H1 (cell line): ENCODE measurements around the gene SLC6A18. TPM values are rescaled to one million over a fixed set of nuclear protein-coding genes. Genes with fewer than 3 reads are reported as not detected.

Source experiments
- CTCF ChIA-PET: fragments of 300-600 bp; sonication (Branson Sonifier 250); formaldehyde crosslinking; loops from one replicate; lab custom pipeline; 2021; ENCODE audit not compliant: partially characterized antibody; lab: Charles Lee
- POLR2A ChIA-PET: fragments of 300-600 bp; sonication (Branson Sonifier 250); formaldehyde crosslinking; loops from one replicate; lab custom pipeline; 2021; ENCODE audit warnings: inconsistent platforms; ENCODE audit not compliant: partially characterized antibody; lab: Charles Lee
- DNase-seq, 2 experiments: peaks; one replicate each; pipeline versions ENCODE4 v3.0.0 to v3.0.0-alpha.2; 2010 to 2022; ENCODE audit warnings: low spot score in 2 of 2, low read depth in 1 of 2, mixed read lengths in 1 of 2
- FAIRE-seq: peaks from 2 replicates; lab custom pipeline; 2011; peaks lifted over from hg19 to GRCh38; lab: Jason Lieb, UNC
- H2AFZ ChIP-seq: 2 replicates; pipeline ENCODE4 v1.8.1; 2012; ENCODE audit warnings: low read length, inconsistent platforms
- H2AK5ac ChIP-seq: 2 replicates; pipeline ENCODE4 v1.6.1; 2013; ENCODE audit warnings: low read depth, low read length
- H2BK120ac ChIP-seq: replicated peaks from 2 replicates; pipeline ENCODE3; 2013; ENCODE audit warnings: low read depth, low read length, inconsistent platforms
- H2BK12ac ChIP-seq: 2 replicates; pipeline ENCODE4 v1.6.1; 2013; ENCODE audit warnings: low read depth, low read length
- H2BK15ac ChIP-seq: 2 replicates; pipeline ENCODE4 v1.6.1; 2013; ENCODE audit warnings: low read length
- H2BK20ac ChIP-seq: 2 replicates; pipeline ENCODE4 v1.6.1; 2013; ENCODE audit warnings: low read length
- H2BK5ac ChIP-seq: 2 replicates; pipeline ENCODE4 v1.6.1; 2013; ENCODE audit warnings: low read depth, low read length
- H3K14ac ChIP-seq: 2 replicates; pipeline ENCODE4 v1.6.1; 2013; ENCODE audit warnings: inconsistent platforms; ENCODE audit not compliant: insufficient read length
- H3K18ac ChIP-seq: 2 replicates; pipeline ENCODE4 v1.6.1; 2013; ENCODE audit warnings: low read length; ENCODE audit errors: extremely low read depth
- H3K23ac ChIP-seq: 2 replicates; pipeline ENCODE4 v1.6.1; 2013; ENCODE audit warnings: inconsistent platforms; ENCODE audit not compliant: insufficient read length
- H3K23me2 ChIP-seq: 2 replicates; pipeline ENCODE4 v1.6.1; 2013; ENCODE audit warnings: low read depth, low read length
- H3K27ac ChIP-seq: 2 replicates; pipeline ENCODE4 v1.6.1; 2011; ENCODE audit warnings: low read depth, low read length, inconsistent platforms
- H3K27me3 ChIP-seq, 4 experiments: replicated peaks in 1 of 4; 1 replicate in 1 of 4; 2 replicates in 3 of 4; pipeline versions ENCODE4 v1.6.1 to v1.8.1; 2011 to 2013; ENCODE audit warnings: low read length in 3 of 4, mild to moderate bottlenecking in 3 of 4, inconsistent platforms in 2 of 4, mixed read lengths in 2 of 4, moderate library complexity in 1 of 4; ENCODE audit not compliant: control insufficient read depth in 3 of 4, insufficient read depth in 3 of 4; ENCODE audit errors: extremely low read depth in 1 of 4
- H3K36me3 ChIP-seq, 4 experiments: 2 replicates each; pipeline versions ENCODE4 v1.6.1 to v1.8.1; 2011 to 2013; ENCODE audit warnings: mild to moderate bottlenecking in 4 of 4, low read length in 3 of 4, moderate library complexity in 2 of 4, control low read depth in 1 of 4, inconsistent platforms in 1 of 4; ENCODE audit not compliant: insufficient read depth in 4 of 4, control insufficient read depth in 2 of 4
- H3K4ac ChIP-seq: replicated peaks from 2 replicates; pipeline ENCODE3; 2013; ENCODE audit warnings: low read length, low read depth, mixed read lengths, inconsistent platforms; ENCODE audit not compliant: insufficient read length
- H3K4me1 ChIP-seq, 4 experiments: replicated peaks in 1 of 4; 1 replicate in 1 of 4; 2 replicates in 3 of 4; pipeline versions ENCODE4 v1.6.1 to v1.8.1; 2011 to 2013; ENCODE audit warnings: low read length in 3 of 4, inconsistent platforms in 2 of 4, mixed read lengths in 1 of 4; ENCODE audit not compliant: insufficient read depth in 4 of 4, control insufficient read depth in 3 of 4
- H3K4me2 ChIP-seq, 2 experiments: 2 replicates each; pipeline versions ENCODE4 v1.6.1 to v1.8.1; 2011 to 2013; ENCODE audit warnings: low read depth in 2 of 2, low read length in 2 of 2, control low read depth in 1 of 2, inconsistent platforms in 1 of 2, mild to moderate bottlenecking in 1 of 2; ENCODE audit not compliant: insufficient read depth in 1 of 2
- H3K4me3 ChIP-seq, 4 experiments: fragments of 200-600, 300-600 bp in 1 of 4; sonication (generic), shearing (Covaris generic), sonication (Bioruptor Twin) in 1 of 4; 2 replicates each; pipeline versions ENCODE4 v1.5.1 to v1.8.1; 2011 to 2016; ENCODE audit warnings: low read length in 4 of 4, low read depth in 3 of 4, control low read depth in 2 of 4, inconsistent platforms in 2 of 4, mild to moderate bottlenecking in 2 of 4, mixed read lengths in 1 of 4, moderate library complexity in 1 of 4; ENCODE audit not compliant: insufficient read depth in 2 of 4; ENCODE audit errors: extremely low read depth in 1 of 4
- H3K56ac ChIP-seq: replicated peaks from 2 replicates; pipeline ENCODE3; 2013; ENCODE audit warnings: low read depth, mild to moderate bottlenecking, mixed read lengths, low read length, inconsistent platforms; ENCODE audit not compliant: insufficient read length
- H3K79me1 ChIP-seq: 2 replicates; pipeline ENCODE4 v1.6.1; 2013; ENCODE audit warnings: low read depth, low read length, control low read depth
- H3K79me2 ChIP-seq, 2 experiments: 2 replicates each; pipeline versions ENCODE4 v1.6.1 to v1.8.1; 2012 to 2013; ENCODE audit warnings: low read length in 2 of 2, mild to moderate bottlenecking in 2 of 2, inconsistent platforms in 1 of 2; ENCODE audit not compliant: insufficient read depth in 2 of 2, control insufficient read depth in 1 of 2
- H3K9ac ChIP-seq, 4 experiments: replicated peaks in 1 of 4; 1 replicate in 1 of 4; 2 replicates in 3 of 4; pipeline versions ENCODE4 v1.6.1 to v1.8.1; 2011 to 2013; ENCODE audit warnings: low read depth in 3 of 4, low read length in 3 of 4, control low read depth in 2 of 4, mild to moderate bottlenecking in 2 of 4, moderate library complexity in 2 of 4, inconsistent platforms in 1 of 4; ENCODE audit errors: extremely low read depth in 1 of 4
- H3K9me3 ChIP-seq, 2 experiments: 2 replicates each; pipeline versions ENCODE4 v1.6.1 to v1.8.1; 2012 to 2013; ENCODE audit warnings: mild to moderate bottlenecking in 2 of 2, moderate library complexity in 2 of 2, control low read depth in 1 of 2, inconsistent platforms in 1 of 2, low read depth in 1 of 2, low read length in 1 of 2, mixed read lengths in 1 of 2; ENCODE audit not compliant: insufficient read depth in 2 of 2
- H4K20me1 ChIP-seq, 2 experiments: replicated peaks in 1 of 2; 2 replicates each; pipeline versions ENCODE3 to v1.8.1; 2011 to 2013; ENCODE audit warnings: inconsistent platforms in 2 of 2, low read length in 2 of 2, mild to moderate bottlenecking in 1 of 2; ENCODE audit not compliant: insufficient read depth in 2 of 2, control insufficient read depth in 1 of 2
- H4K5ac ChIP-seq: 2 replicates; pipeline ENCODE4 v1.6.1; 2013; ENCODE audit warnings: low read length, low read depth, mixed read lengths, inconsistent platforms; ENCODE audit not compliant: insufficient read length
- H4K8ac ChIP-seq: 2 replicates; pipeline ENCODE4 v1.8.0; 2013; ENCODE audit warnings: mild to moderate bottlenecking, moderate library complexity, low read length, inconsistent platforms; ENCODE audit not compliant: insufficient read depth; ENCODE audit errors: extremely low read depth
- H4K91ac ChIP-seq: replicated peaks from 2 replicates; pipeline ENCODE3; 2013; ENCODE audit warnings: low read length, mixed read lengths, inconsistent platforms; ENCODE audit not compliant: insufficient read length
- BACH1 ChIP-seq: IDR thresholded peaks from 2 replicates; pipeline ENCODE4 v1.6.1; 2012; ENCODE audit warnings: low read length, improper control_type of control experiment
- CTBP2 ChIP-seq: IDR thresholded peaks from 2 replicates; pipeline ENCODE4 v1.7.0; 2011; ENCODE audit warnings: borderline replicate concordance, mild to moderate bottlenecking, moderate library complexity, mixed read lengths, low read length; ENCODE audit not compliant: insufficient read depth, insufficient read length
- PHF8 ChIP-seq: fragments of 200-600 bp; sonication (generic); conservative IDR thresholded peaks from 2 replicates; pipeline ENCODE4 v1.7.1; 2012; ENCODE audit warnings: low read depth, mild to moderate bottlenecking, inconsistent platforms, low read length, moderate library complexity
- SP4 ChIP-seq: IDR thresholded peaks from 2 replicates; pipeline ENCODE4 v1.6.1; 2012; ENCODE audit warnings: low read length, inconsistent platforms
- USF2 ChIP-seq: IDR thresholded peaks from 2 replicates; pipeline ENCODE4 v1.6.1; 2011; ENCODE audit warnings: low read length, improper control_type of control experiment
- ZNF274 ChIP-seq: IDR thresholded peaks from 2 replicates; pipeline ENCODE4 v1.7.0; 2012; ENCODE audit warnings: low read length, borderline replicate concordance; ENCODE audit errors: extremely low read depth
- WGBS, 2 experiments: shearing (Covaris generic) in 1 of 2; methylation state at CpG; one replicate each; pipeline versions ENCODE4 v1.1.6 to v1.1.7; 2013 to 2015; ENCODE audit warnings: low lambda C conversion rate in 2 of 2, mixed read lengths in 2 of 2, inconsistent platforms in 1 of 2, low coverage in 1 of 2, missing lambda C conversion rate in 1 of 2; ENCODE audit not compliant: insufficient replicate concordance in 2 of 2, insufficient coverage in 1 of 2, insufficient read length in 1 of 2; ENCODE audit errors: extremely low coverage in 1 of 2, missing lambda C conversion rate in 1 of 2; 5-methylcytosine and 5-hydroxymethylcytosine counted together
- polyA plus RNA-seq, 7 experiments: library from polyadenylated mRNA; depleted of rRNA in 3 of 7; stranded (reverse) in 5 of 7; unstranded in 2 of 7; fragments of >200 nt in 5 of 7; fragments of 200-250 nt in 2 of 7; gene quantifications; 1 replicate in 5 of 7; 2 replicates in 1 of 7; 4 replicates in 1 of 7; pipeline versions ENCODE4 v1.2.1 to v1.2.3, GENCODE V29; 2011 to 2013; ENCODE audit warnings: missing spikeins in 2 of 7, mixed read lengths in 2 of 7
- total RNA-seq: library from RNA; stranded (reverse); fragmentation: NEBNext Ultra II Directional; extraction: Animal tissue kit (Norgen Biotek cat#: 25700); gene quantifications from 2 replicates; pipeline ENCODE4 v1.2.1, GENCODE V29; 2021
- TF ChIP-seq, protein P1 (sequence below): IDR thresholded peaks from 2 replicates; pipeline ENCODE4 v1.6.1; 2012; ENCODE audit warnings: inconsistent platforms
- TF ChIP-seq, protein P2 (sequence below), 3 experiments: IDR thresholded peaks; 1 replicate in 2 of 3; 2 replicates in 1 of 3; pipeline versions ENCODE4 v1.5.1 to v1.6.1; 2011; ENCODE audit warnings: low read length in 3 of 3, mild to moderate bottlenecking in 3 of 3, inconsistent platforms in 2 of 3, low read depth in 1 of 3, moderate library complexity in 1 of 3; ENCODE audit not compliant: insufficient read depth in 1 of 3; ENCODE audit errors: control extremely low read depth in 1 of 3

Gene SLC6A18
- total and polyA plus RNA-seq, 2 of the 8 experiments (the other 6 are each of a cell fraction or from before 2014, with no cell fraction given): not detected

- DNase-seq: no peak
- no peak overlapping the region for H3K27ac ChIP-seq
- H3K4ac ChIP-seq: no peak overlapping the region
- no peak overlapping the region for H2AFZ ChIP-seq
- H3K4me1 ChIP-seq: peaks cover 0 to 3% (median 0%) of the 10 kb centered on the region in 4 experiments; a peak in 1 of 7 replicates
- H3K14ac ChIP-seq: no peak overlapping the region
- no peak overlapping the region for H3K9ac ChIP-seq
- CTCF ChIA-PET: interaction anchor here (0.6 to 3.7 kb wide), 15 partner anchors 13 to 697 kb away, joined by 3 to 15 read pairs (median 3); no protein-coding TSS in a partner anchor
- no peak overlapping the region for H4K5ac ChIP-seq
- no peak overlapping the region for H2BK15ac ChIP-seq
- H2BK120ac ChIP-seq: no peak overlapping the region
- POLR2A ChIA-PET: interaction anchor here (1.3 kb wide), 1 partner anchor 112 kb away, joined by 3 read pairs; no protein-coding TSS in a partner anchor
- H3K4me2 ChIP-seq: no peak overlapping the region
- H2BK20ac ChIP-seq: no peak overlapping the region
- FAIRE-seq: no peak
- H2BK12ac ChIP-seq: no peak overlapping the region
- H3K56ac ChIP-seq: no peak overlapping the region
- WGBS, 2 experiments: 81% methylated on average over 25 of the region's 25 CpGs; no CpG with 5 or more reads in 1 of the 2 experiments
- H3K27me3 ChIP-seq: no peaks in the 10 kb centered on the region; a peak in 1 of 7 replicates
- no peaks in the 10 kb centered on the region for H3K9me3 ChIP-seq
- H4K91ac ChIP-seq: no peak overlapping the region
- H3K79me2 ChIP-seq: no peaks in the 10 kb centered on the region
- H3K18ac ChIP-seq: no peak overlapping the region
- no peaks in the 10 kb centered on the region for H3K36me3 ChIP-seq
- H2AK5ac ChIP-seq: no peak overlapping the region
- H3K23ac ChIP-seq: no peak overlapping the region
- no peaks in the 10 kb centered on the region for H4K20me1 ChIP-seq
- no peak overlapping the region for H2BK5ac ChIP-seq
- H4K8ac ChIP-seq: no peak overlapping the region
- H3K4me3 ChIP-seq: no peak overlapping the region
- H3K79me1 ChIP-seq: no peaks in the 10 kb centered on the region
- H3K23me2 ChIP-seq: no peaks in the 10 kb centered on the region
- no peak for TF ChIP-seq USF2
- no peak for TF ChIP-seq BACH1
- TF ChIP-seq, protein P1, sequence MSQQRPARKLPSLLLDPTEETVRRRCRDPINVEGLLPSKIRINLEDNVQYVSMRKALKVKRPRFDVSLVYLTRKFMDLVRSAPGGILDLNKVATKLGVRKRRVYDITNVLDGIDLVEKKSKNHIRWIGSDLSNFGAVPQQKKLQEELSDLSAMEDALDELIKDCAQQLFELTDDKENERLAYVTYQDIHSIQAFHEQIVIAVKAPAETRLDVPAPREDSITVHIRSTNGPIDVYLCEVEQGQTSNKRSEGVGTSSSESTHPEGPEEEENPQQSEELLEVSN: no peak
- no peak for TF ChIP-seq CTBP2
- TF ChIP-seq, protein P2, sequence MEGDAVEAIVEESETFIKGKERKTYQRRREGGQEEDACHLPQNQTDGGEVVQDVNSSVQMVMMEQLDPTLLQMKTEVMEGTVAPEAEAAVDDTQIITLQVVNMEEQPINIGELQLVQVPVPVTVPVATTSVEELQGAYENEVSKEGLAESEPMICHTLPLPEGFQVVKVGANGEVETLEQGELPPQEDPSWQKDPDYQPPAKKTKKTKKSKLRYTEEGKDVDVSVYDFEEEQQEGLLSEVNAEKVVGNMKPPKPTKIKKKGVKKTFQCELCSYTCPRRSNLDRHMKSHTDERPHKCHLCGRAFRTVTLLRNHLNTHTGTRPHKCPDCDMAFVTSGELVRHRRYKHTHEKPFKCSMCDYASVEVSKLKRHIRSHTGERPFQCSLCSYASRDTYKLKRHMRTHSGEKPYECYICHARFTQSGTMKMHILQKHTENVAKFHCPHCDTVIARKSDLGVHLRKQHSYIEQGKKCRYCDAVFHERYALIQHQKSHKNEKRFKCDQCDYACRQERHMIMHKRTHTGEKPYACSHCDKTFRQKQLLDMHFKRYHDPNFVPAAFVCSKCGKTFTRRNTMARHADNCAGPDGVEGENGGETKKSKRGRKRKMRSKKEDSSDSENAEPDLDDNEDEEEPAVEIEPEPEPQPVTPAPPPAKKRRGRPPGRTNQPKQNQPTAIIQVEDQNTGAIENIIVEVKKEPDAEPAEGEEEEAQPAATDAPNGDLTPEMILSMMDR (IDR thresholded peaks at IDR 0.05; ENCODE audit: control extremely low read depth in 1 of 3, insufficient read depth in 1 of 3, low read depth in 1 of 3, low read length in 3 of 3): no peak
- TF ChIP-seq SP4: no peak
- no peak for TF ChIP-seq ZNF274
- no peak for TF ChIP-seq PHF8
Observed at GRCh38 chr5:1203968-1204692, 21.1 kb upstream of the SLC6A18 start.
